ENCODE results near the gene ZNF430.
"Not testable (repeated sequence)": the region's sequence is repeated elsewhere in the genome, so short reads cannot be mapped to it uniquely, and the experiment has no call there.

ZNF430 gene

GRCh38 chr19:21020298-21021227 lies at the start of gene ZNF430:
TSS of gene ZNF430 (plus strand) at chr19:21020657. CDS start at chr19:21020801, 144 bp downstream.
- Histone ChIP-seq H3K9me2 (replicated peaks; ENCODE audit: control insufficient read depth, low read length) (no peaks in the 10 kb centered on the region), H3K79me2 (ENCODE audit: control insufficient read depth, low read length) (peaks cover 51% of the 10 kb centered on the region)

GRCh38 chr19:20992788-20993187 lies 27.7 kb upstream of the ZNF430 start:
- not testable (repeated sequence) for H4K20me1 ChIP-seq (ENCODE audit: control insufficient read depth, insufficient read depth, low read depth, low read length); H3K27ac ChIP-seq (ENCODE audit: low read depth, low read length); H3F3A ChIP-seq (ENCODE audit: control insufficient read depth, insufficient read depth); H3K4me2 ChIP-seq (ENCODE audit: low read length); H3K36me3 ChIP-seq (ENCODE audit: control insufficient read depth, low read length); H3K9me2 ChIP-seq (replicated peaks; ENCODE audit: control insufficient read depth, low read length); H3K79me2 ChIP-seq (ENCODE audit: control insufficient read depth, low read length); H3K27me3 ChIP-seq (ENCODE audit: control insufficient read depth, low read length); H3K4me1 ChIP-seq (ENCODE audit: control insufficient read depth, low read length); H3K9me3 ChIP-seq (ENCODE audit: control insufficient read depth, insufficient read depth, low read length); H3K4me3 ChIP-seq (ENCODE audit: low read length)

More at GRCh38 chr19:21020298-21021227, at the start of gene ZNF430:
- no peaks in the 10 kb centered on the region for H3K9me3 ChIP-seq (ENCODE audit: control insufficient read depth, insufficient read depth, low read length)
- no peaks in the 10 kb centered on the region; the same call in 1 of the 2 replicates for H3F3A ChIP-seq (ENCODE audit: control insufficient read depth, insufficient read depth)
- no peaks in the 10 kb centered on the region for H4K20me1 ChIP-seq (ENCODE audit: control insufficient read depth, insufficient read depth, low read depth, low read length)
- peaks cover 50% of the 10 kb centered on the region for H3K36me3 ChIP-seq (ENCODE audit: control insufficient read depth, low read length)
- H3K27ac ChIP-seq (ENCODE audit: low read depth, low read length): peak within 1 kb of the TSS; percentile 79
- TF ChIP-seq EZH2phosphoT487 (IDR thresholded peaks at IDR 0.05; ENCODE audit: borderline replicate concordance, low read length): no peak
- TF ChIP-seq CTCF (IDR thresholded peaks at IDR 0.05; ENCODE audit: low read depth, low read length, poor library complexity, severe bottlenecking): no peak
- peaks cover 16% of the 10 kb centered on the region for H3K4me1 ChIP-seq (ENCODE audit: control insufficient read depth, low read length)
- peak within 1 kb of the TSS; percentile 92 for H3K4me3 ChIP-seq (ENCODE audit: low read length)
- peak within 1 kb of the TSS; percentile 56 for H3K4me2 ChIP-seq (ENCODE audit: low read length)
- H3K27me3 ChIP-seq (ENCODE audit: control insufficient read depth, low read length): no peaks in the 10 kb centered on the region

GRCh38 chr19:20999731-21000352 lies 20.6 kb upstream of the ZNF430 start:
- no peak for TF ChIP-seq CTCF (IDR thresholded peaks at IDR 0.05; ENCODE audit: low read depth, low read length, poor library complexity, severe bottlenecking)
- TF ChIP-seq EZH2phosphoT487 (IDR thresholded peaks at IDR 0.05; ENCODE audit: borderline replicate concordance, low read length): no peak
- Histone ChIP-seq H3K9me3 (ENCODE audit: control insufficient read depth, insufficient read depth, low read length) (no peaks in the 10 kb centered on the region; the same call in 1 of the 2 replicates), H3F3A (ENCODE audit: control insufficient read depth, insufficient read depth) (no peaks in the 10 kb centered on the region), H3K79me2 (ENCODE audit: control insufficient read depth, low read length) (peaks cover 5% of the 10 kb centered on the region), H3K27ac (ENCODE audit: low read depth, low read length) (peak overlapping the region; percentile 14; the same call in 1 of the 2 replicates), H3K4me2 (ENCODE audit: low read length) (peak overlapping the region; percentile 54), H3K4me1 (ENCODE audit: control insufficient read depth, low read length) (0 out of 2 replicates have a peak, but pooled peaks cover 3% of the 10 kb centered on the region), H3K36me3 (ENCODE audit: control insufficient read depth, low read length) (no peaks in the 10 kb centered on the region), H3K9me2 (replicated peaks; ENCODE audit: control insufficient read depth, low read length) (no peaks in the 10 kb centered on the region), H4K20me1 (ENCODE audit: control insufficient read depth, insufficient read depth, low read depth, low read length) (no peaks in the 10 kb centered on the region), H3K27me3 (ENCODE audit: control insufficient read depth, low read length) (no peaks in the 10 kb centered on the region), H3K4me3 (ENCODE audit: low read length) (peak overlapping the region; percentile 75)

GRCh38 chr19:21021238-21021637 lies 781 bp downstream of the ZNF430 start:
- not testable (repeated sequence) for H3K27me3 ChIP-seq (ENCODE audit: control insufficient read depth, low read length); H3F3A ChIP-seq (ENCODE audit: control insufficient read depth, insufficient read depth); H3K9me2 ChIP-seq (replicated peaks; ENCODE audit: control insufficient read depth, low read length); H3K9me3 ChIP-seq (ENCODE audit: control insufficient read depth, insufficient read depth, low read length); H4K20me1 ChIP-seq (ENCODE audit: control insufficient read depth, insufficient read depth, low read depth, low read length)
- Histone ChIP-seq H3K27ac (ENCODE audit: low read depth, low read length) (peak overlapping the region; percentile 79), H3K4me1 (ENCODE audit: control insufficient read depth, low read length) (peaks cover 16% of the 10 kb centered on the region), H3K4me3 (ENCODE audit: low read length) (peak overlapping the region; percentile 92), H3K36me3 (ENCODE audit: control insufficient read depth, low read length) (peaks cover 57% of the 10 kb centered on the region), H3K79me2 (ENCODE audit: control insufficient read depth, low read length) (peaks cover 58% of the 10 kb centered on the region), H3K4me2 (ENCODE audit: low read length) (peak overlapping the region; percentile 56)
